ENCODE results near the gene BCOR.

BCOR gene

GRCh38 chrX:40007756-40008705, 89.7 kb downstream of the BCOR start:
- Histone ChIP-seq H3K4me1 (ENCODE audit: control insufficient read depth, insufficient read depth, low read length) (peaks cover 63% of the 10 kb centered on the region), H3K27ac (ENCODE audit: low read depth, low read length) (peak overlapping the region; percentile 39; the same call in 1 of the 2 replicates), H3K9me3 (ENCODE audit: control insufficient read depth, insufficient read depth, low read depth, low read length) (no peaks in the 10 kb centered on the region), H3K4me3 (ENCODE audit: low read depth, low read length) (peak overlapping the region; percentile 69), H3K36me3 (ENCODE audit: control insufficient read depth, insufficient read depth, low read length) (no peaks in the 10 kb centered on the region), H3K9ac (ENCODE audit: low read length) (peak overlapping the region; percentile 92), H3K27me3 (ENCODE audit: control insufficient read depth, insufficient read depth, low read length) (peaks cover 83% of the 10 kb centered on the region)

- Histone ChIP-seq H3K4me1 (ENCODE audit: control insufficient read depth, insufficient read depth, low read length) (peaks cover 64% of the 10 kb centered on the region), H3K9ac (ENCODE audit: low read length) (peak overlapping the region; percentile 92), H3K4me3 (ENCODE audit: low read depth, low read length) (peak overlapping the region; percentile 69), H3K36me3 (ENCODE audit: control insufficient read depth, insufficient read depth, low read length) (no peaks in the 10 kb centered on the region), H3K9me3 (ENCODE audit: control insufficient read depth, insufficient read depth, low read depth, low read length) (no peaks in the 10 kb centered on the region; the same call in 1 of the 2 replicates), H3K27me3 (ENCODE audit: control insufficient read depth, insufficient read depth, low read length) (peaks cover 75% of the 10 kb centered on the region), H3K27ac (ENCODE audit: low read depth, low read length) (peak overlapping the region; percentile 71; the same call in 1 of the 2 replicates)
Measured at GRCh38 chrX:40007131-40007755, 90.5 kb downstream of the BCOR start.

- H3K36me3 ChIP-seq (ENCODE audit: control insufficient read depth, insufficient read depth, low read length): no peaks in the 10 kb centered on the region
- H3K27ac ChIP-seq (ENCODE audit: low read depth, low read length): peak overlapping the region; percentile 78; the same call in 1 of the 2 replicates
- no peaks in the 10 kb centered on the region; the same call in 1 of the 2 replicates for H3K9me3 ChIP-seq (ENCODE audit: control insufficient read depth, insufficient read depth, low read depth, low read length)
- peak overlapping the region; percentile 69 for H3K4me3 ChIP-seq (ENCODE audit: low read depth, low read length)
- H3K27me3 ChIP-seq (ENCODE audit: control insufficient read depth, insufficient read depth, low read length): peaks cover 66% of the 10 kb centered on the region
- peak overlapping the region; percentile 92 for H3K9ac ChIP-seq (ENCODE audit: low read length)
- H3K4me1 ChIP-seq (ENCODE audit: control insufficient read depth, insufficient read depth, low read length): peaks cover 55% of the 10 kb centered on the region
Measured at GRCh38 chrX:40006106-40007017, 91.4 kb downstream of the BCOR start.

GRCh38 chrX:40005292-40006011, 92.3 kb downstream of the BCOR start:
- H3K27me3 ChIP-seq (ENCODE audit: control insufficient read depth, insufficient read depth, low read length): peaks cover 57% of the 10 kb centered on the region
- peak overlapping the region; percentile 69 for H3K4me3 ChIP-seq (ENCODE audit: low read depth, low read length)
- H3K27ac ChIP-seq (ENCODE audit: low read depth, low read length): peak overlapping the region; percentile 78; the same call in 1 of the 2 replicates
- no peaks in the 10 kb centered on the region for H3K36me3 ChIP-seq (ENCODE audit: control insufficient read depth, insufficient read depth, low read length)
- H3K9ac ChIP-seq (ENCODE audit: low read length): peak overlapping the region; percentile 92
- H3K4me1 ChIP-seq (ENCODE audit: control insufficient read depth, insufficient read depth, low read length): peaks cover 46% of the 10 kb centered on the region
- no peaks in the 10 kb centered on the region; the same call in 1 of the 2 replicates for H3K9me3 ChIP-seq (ENCODE audit: control insufficient read depth, insufficient read depth, low read depth, low read length)

- peaks cover 42% of the 10 kb centered on the region for H3K4me1 ChIP-seq (ENCODE audit: control insufficient read depth, insufficient read depth, low read length)
- H3K4me3 ChIP-seq (ENCODE audit: low read depth, low read length): peak overlapping the region; percentile 69
- H3K27ac ChIP-seq (ENCODE audit: low read depth, low read length): peak overlapping the region; percentile 78; the same call in 1 of the 2 replicates
- H3K9ac ChIP-seq (ENCODE audit: low read length): peak overlapping the region; percentile 92
- no peaks in the 10 kb centered on the region; the same call in 1 of the 2 replicates for H3K9me3 ChIP-seq (ENCODE audit: control insufficient read depth, insufficient read depth, low read depth, low read length)
- peaks cover 51% of the 10 kb centered on the region for H3K27me3 ChIP-seq (ENCODE audit: control insufficient read depth, insufficient read depth, low read length)
- H3K36me3 ChIP-seq (ENCODE audit: control insufficient read depth, insufficient read depth, low read length): no peaks in the 10 kb centered on the region
Measured at GRCh38 chrX:40004921-40005291, 92.9 kb downstream of the BCOR start.

GRCh38 chrX:40004246-40004535, 93.6 kb downstream of the BCOR start:
- Histone ChIP-seq H3K9ac (ENCODE audit: low read length) (peak overlapping the region; percentile 92), H3K4me3 (ENCODE audit: low read depth, low read length) (peak overlapping the region; percentile 69; the same call in 1 of the 2 replicates)

GRCh38 chrX:40003428-40004245, 94.1 kb downstream of the BCOR start:
- peak overlapping the region; percentile 92 for H3K9ac ChIP-seq (ENCODE audit: low read length)
- no peaks in the 10 kb centered on the region; the same call in 1 of the 2 replicates for H3K9me3 ChIP-seq (ENCODE audit: control insufficient read depth, insufficient read depth, low read depth, low read length)
- no peaks in the 10 kb centered on the region; the same call in 1 of the 2 replicates for H3K36me3 ChIP-seq (ENCODE audit: control insufficient read depth, insufficient read depth, low read length)
- H3K4me3 ChIP-seq (ENCODE audit: low read depth, low read length): peak overlapping the region; percentile 69; the same call in 1 of the 2 replicates
- peaks cover 38% of the 10 kb centered on the region for H3K4me1 ChIP-seq (ENCODE audit: control insufficient read depth, insufficient read depth, low read length)
- peaks cover 39% of the 10 kb centered on the region for H3K27me3 ChIP-seq (ENCODE audit: control insufficient read depth, insufficient read depth, low read length)
- no peak overlapping the region for H3K27ac ChIP-seq (ENCODE audit: low read depth, low read length)

More at GRCh38 chrX:40004246-40004535, 93.6 kb downstream of the BCOR start:
- Histone ChIP-seq H3K36me3 (ENCODE audit: control insufficient read depth, insufficient read depth, low read length) (no peaks in the 10 kb centered on the region), H3K27ac (ENCODE audit: low read depth, low read length) (peak overlapping the region; percentile 48; the same call in 1 of the 2 replicates), H3K4me1 (ENCODE audit: control insufficient read depth, insufficient read depth, low read length) (peaks cover 38% of the 10 kb centered on the region), H3K9me3 (ENCODE audit: control insufficient read depth, insufficient read depth, low read depth, low read length) (no peaks in the 10 kb centered on the region; the same call in 1 of the 2 replicates), H3K27me3 (ENCODE audit: control insufficient read depth, insufficient read depth, low read length) (peaks cover 44% of the 10 kb centered on the region)

- Histone ChIP-seq H3K4me1 (ENCODE audit: control insufficient read depth, insufficient read depth, low read length) (peaks cover 36% of the 10 kb centered on the region), H3K9me3 (ENCODE audit: control insufficient read depth, insufficient read depth, low read depth, low read length) (no peaks in the 10 kb centered on the region; the same call in 1 of the 2 replicates), H3K27ac (ENCODE audit: low read depth, low read length) (no peak overlapping the region), H3K27me3 (ENCODE audit: control insufficient read depth, insufficient read depth, low read length) (peaks cover 33% of the 10 kb centered on the region), H3K9ac (ENCODE audit: low read length) (no peak overlapping the region), H3K4me3 (ENCODE audit: low read depth, low read length) (no peak overlapping the region; the same call in 1 of the 2 replicates), H3K36me3 (ENCODE audit: control insufficient read depth, insufficient read depth, low read length) (no peaks in the 10 kb centered on the region; the same call in 1 of the 2 replicates)
Measured at GRCh38 chrX:40003071-40003427, 94.7 kb downstream of the BCOR start.
